Right atrium auricular region (tissue), 2 donors: ENCODE results near the gene DHRS7B. TPM values are rescaled to one million over a fixed set of nuclear protein-coding genes. Genes with fewer than 3 reads are reported as not detected.

Source experiments
- DNase-seq: peaks from one replicate; pipeline ENCODE4 v3.0.0-alpha.2; 2019; ENCODE audit warnings: low spot score
- H3K27ac ChIP-seq, 2 donors: fragments of 200-600 bp; sonication (generic); 1 replicate in 1 of 2; 2 replicates in 1 of 2; pipeline ENCODE4 v1.5.1; 2016 to 2019
- H3K27me3 ChIP-seq, 2 donors: fragments of 200-600 bp; sonication (generic); one replicate each; pipeline versions ENCODE4 v1.5.1 to v1.6.0; 2017 to 2019
- H3K36me3 ChIP-seq: fragments of 200-600 bp; sonication (generic); one replicate; pipeline ENCODE4 v1.5.1; 2016
- H3K4me1 ChIP-seq, 2 donors: fragments of 200-600 bp; sonication (generic); one replicate each; pipeline versions ENCODE4 v1.5.1 to v1.6.0; 2017 to 2019
- H3K4me3 ChIP-seq, 2 donors: fragments of 200-600 bp; sonication (generic); 1 replicate in 1 of 2; 2 replicates in 1 of 2; pipeline ENCODE4 v1.5.1; 2017 to 2019; ENCODE audit warnings: mild to moderate bottlenecking in 1 of 2, moderate library complexity in 1 of 2
- H3K9me3 ChIP-seq, 2 donors: fragments of 200-600 bp; sonication (generic); one replicate each; pipeline ENCODE4 v1.5.1; 2019
- CTCF ChIP-seq, 2 donors: fragments of 200-600 bp; sonication (generic); IDR thresholded peaks; one replicate each; pipeline ENCODE4 v1.5.1; 2019; ENCODE audit warnings: antibody characterized with exemption in 2 of 2
- total RNA-seq, 2 donors: library from RNA; depleted of rRNA; stranded (reverse); fragments of >200 nt; gene quantifications; one replicate each; pipeline ENCODE4 v1.1.0, GENCODE V29; 2016

Gene DHRS7B
- total RNA-seq, 2 donors from 2014 or later: 35.8 to 45.3 TPM

DNA sequence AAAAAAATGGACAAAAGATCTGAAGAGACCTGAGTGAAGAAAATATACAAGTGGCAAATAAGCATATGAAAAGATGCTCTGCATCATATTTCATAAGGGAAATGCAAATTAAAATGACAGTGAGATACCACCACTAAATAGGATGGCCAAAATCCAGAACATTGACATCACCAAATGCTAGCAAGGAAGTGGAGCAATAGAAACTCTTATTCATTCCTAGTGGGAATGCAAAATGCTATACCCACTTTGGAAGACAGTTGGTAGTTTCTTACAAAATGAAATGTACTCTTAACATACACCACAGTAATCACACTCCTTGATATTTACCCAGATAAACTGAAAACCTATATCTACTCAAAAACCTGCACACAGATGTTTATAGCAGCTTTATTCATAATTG lies 33.6 kb downstream of the DHRS7B start:
- no peak for TF ChIP-seq CTCF (IDR thresholded peaks at IDR 0.05)
- Histone ChIP-seq H3K36me3 (no peaks in the 10 kb centered on the region), H3K27me3 (no peaks in the 10 kb centered on the region), H3K27ac (no peak overlapping the region), H3K4me3 (no peak overlapping the region), H3K9me3 (no peaks in the 10 kb centered on the region), H3K4me1 (peaks cover 0 to 41% of the 10 kb centered on the region in 2 donors)
- DNase-seq: no peak

DNA sequence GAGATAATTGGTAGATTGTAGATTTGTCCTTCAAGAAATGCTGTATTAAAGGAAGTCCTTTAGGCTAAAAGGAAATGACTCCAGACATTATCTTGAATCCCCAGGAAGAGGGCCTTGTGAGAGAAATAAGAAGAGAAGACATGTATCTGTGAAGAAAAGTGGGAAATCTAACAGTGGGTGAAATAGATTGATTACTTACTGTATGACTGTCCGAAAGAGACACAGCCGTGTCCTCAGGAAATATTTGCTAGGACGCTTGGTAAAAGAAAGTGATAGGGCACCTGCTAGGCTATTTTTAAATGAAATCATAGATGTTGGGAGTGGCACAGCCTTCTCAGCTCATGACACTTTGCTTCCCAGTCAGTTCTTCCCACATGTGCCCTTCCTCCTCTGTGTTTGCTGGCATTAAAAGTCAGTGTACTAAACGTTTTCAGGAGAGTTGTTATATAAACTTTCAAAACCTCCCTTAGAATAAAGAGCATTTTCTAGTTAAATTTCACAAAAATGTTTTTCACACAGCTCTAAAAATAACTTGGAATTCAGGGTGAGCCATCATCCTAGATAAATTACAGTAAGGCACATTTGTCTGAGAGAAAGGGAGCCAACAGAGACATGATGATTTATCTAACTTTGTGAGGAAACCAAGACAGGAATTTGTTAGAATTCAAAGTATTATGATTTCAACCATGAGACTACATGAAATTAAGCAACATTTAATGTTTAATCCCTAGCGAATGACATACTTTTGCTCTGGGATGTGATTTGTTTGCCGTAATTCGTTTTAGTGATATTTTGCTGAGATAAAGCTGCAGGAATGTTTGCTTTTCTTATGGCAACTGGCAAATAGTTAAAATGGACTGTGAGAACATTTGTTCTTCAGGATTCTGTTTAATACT lies 35.0 kb downstream of the DHRS7B start:
- H3K9me3 ChIP-seq: no peaks in the 10 kb centered on the region
- H3K36me3 ChIP-seq: no peaks in the 10 kb centered on the region
- H3K27me3 ChIP-seq: no peaks in the 10 kb centered on the region
- H3K4me1 ChIP-seq: peaks cover 0 to 54% of the 10 kb centered on the region in 2 donors
- H3K4me3 ChIP-seq: no peak overlapping the region
- no peak for DNase-seq
- H3K27ac ChIP-seq: peak overlapping the region; percentile 34 to 59
- TF ChIP-seq CTCF (IDR thresholded peaks at IDR 0.05): no peak

- DNase-seq: no peak
- Histone ChIP-seq H3K4me1 (peaks cover 0 to 60% of the 10 kb centered on the region in 2 donors), H3K4me3 (no peak overlapping the region)
Measured at GRCh38 chr17:21162394-21162775, 35.6 kb downstream of the DHRS7B start.

GRCh38 chr17:21163101-21163500 lies 36.3 kb downstream of the DHRS7B start:
- H3K27ac ChIP-seq: peak overlapping the region in 1 of 2 donors; percentile 34
- H3K4me1 ChIP-seq: peaks cover 0 to 67% of the 10 kb centered on the region in 2 donors
- H3K27me3 ChIP-seq: no peaks in the 10 kb centered on the region
- no peak for DNase-seq
- H3K9me3 ChIP-seq: no peaks in the 10 kb centered on the region
- H3K4me3 ChIP-seq: no peak overlapping the region
- peak in 1 of 2 donors; percentile 32 for TF ChIP-seq CTCF (IDR thresholded peaks at IDR 0.05)
- H3K36me3 ChIP-seq: no peaks in the 10 kb centered on the region

More at GRCh38 chr17:21162394-21162775, 35.6 kb downstream of the DHRS7B start:
- TF ChIP-seq CTCF (IDR thresholded peaks at IDR 0.05): no peak
- H3K27me3 ChIP-seq: no peaks in the 10 kb centered on the region
- H3K27ac ChIP-seq: peak overlapping the region; percentile 34 to 59
- no peaks in the 10 kb centered on the region for H3K36me3 ChIP-seq
- H3K9me3 ChIP-seq: no peaks in the 10 kb centered on the region

DNA sequence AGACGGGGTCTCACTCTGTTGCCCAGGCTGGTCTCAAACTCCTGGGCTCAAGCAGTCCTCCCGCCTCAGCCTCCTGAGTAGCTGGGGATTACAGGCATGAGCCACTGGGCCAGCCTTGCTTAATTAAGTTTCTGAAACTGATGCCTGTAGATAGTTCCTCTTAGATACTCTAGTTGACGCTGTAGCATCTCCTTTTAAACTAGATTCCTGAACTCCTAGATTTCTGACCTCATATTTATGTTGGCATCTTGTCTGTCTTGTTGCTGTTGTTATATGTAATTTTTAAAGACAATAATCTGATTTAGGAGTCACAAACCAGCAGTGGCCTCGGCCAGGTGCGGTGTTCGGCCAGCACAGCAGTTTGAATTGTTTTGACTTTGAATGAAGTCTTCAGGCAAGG lies 37.5 kb downstream of the DHRS7B start:
- Histone ChIP-seq H3K9me3 (no peaks in the 10 kb centered on the region), H3K27ac (no peak overlapping the region), H3K36me3 (no peaks in the 10 kb centered on the region), H3K4me1 (peaks cover 0 to 76% of the 10 kb centered on the region in 2 donors), H3K27me3 (no peaks in the 10 kb centered on the region), H3K4me3 (no peak overlapping the region)
- no peak for TF ChIP-seq CTCF (IDR thresholded peaks at IDR 0.05)
- no peak for DNase-seq
